ENCODE measurements around the gene TPTE2.
"Not testable (repeated sequence)": the region's sequence is repeated elsewhere in the genome, so short reads cannot be mapped to it uniquely, and the experiment has no call there.

TPTE2 gene

GRCh38 chr13:19561127-19561582 is at the start of gene TPTE2:
TSS of gene TPTE2 (minus strand) at chr13:19561532. CDS start at chr13:19503234, 58,298 bp downstream.
- H4K20me1 ChIP-seq (ENCODE audit: insufficient read depth); H3K79me2 ChIP-seq (ENCODE audit: insufficient read depth, low read depth); H3K27ac ChIP-seq; H3K27me3 ChIP-seq (ENCODE audit: insufficient read depth, low read depth); H3K4me3 ChIP-seq (IDR thresholded peaks at IDR 0.05; ENCODE audit: insufficient read depth, low read depth, low read length); H2AFZ ChIP-seq (ENCODE audit: low read depth); H3K4me1 ChIP-seq (ENCODE audit: low read depth, poor library complexity, severe bottlenecking); H3K4me2 ChIP-seq; H3K36me3 ChIP-seq (ENCODE audit: insufficient read depth); H3K9ac ChIP-seq: not testable (repeated sequence)

DNA sequence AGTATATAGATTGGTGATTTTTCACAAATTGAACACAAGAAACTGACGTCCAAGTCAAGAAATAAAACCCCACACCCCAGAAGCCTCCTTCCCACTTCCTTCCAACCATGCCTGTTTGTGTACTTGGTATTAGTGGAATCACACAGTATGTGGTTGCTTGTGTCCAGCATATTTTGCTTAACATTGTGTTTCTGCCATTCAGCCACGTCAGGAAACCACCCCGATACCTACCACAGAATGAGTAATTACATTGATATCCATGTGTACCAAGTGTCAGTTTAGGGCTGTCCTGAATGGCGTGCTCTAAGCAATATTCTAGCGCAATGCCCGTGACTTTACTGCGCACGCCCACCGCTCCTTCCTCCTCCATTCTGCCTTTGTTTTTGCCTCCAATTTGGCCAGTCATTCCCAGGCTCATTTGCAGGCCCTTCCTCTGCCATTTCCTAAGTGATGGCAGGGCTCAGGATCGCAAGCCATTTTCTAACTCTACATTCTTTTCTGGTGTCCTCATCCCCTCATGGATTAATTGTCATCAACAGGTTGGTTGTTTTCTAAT is 46.3 kb upstream of the TPTE2 start:
- H3K27ac ChIP-seq: no peak overlapping the region
- TF ChIP-seq, protein P1, sequence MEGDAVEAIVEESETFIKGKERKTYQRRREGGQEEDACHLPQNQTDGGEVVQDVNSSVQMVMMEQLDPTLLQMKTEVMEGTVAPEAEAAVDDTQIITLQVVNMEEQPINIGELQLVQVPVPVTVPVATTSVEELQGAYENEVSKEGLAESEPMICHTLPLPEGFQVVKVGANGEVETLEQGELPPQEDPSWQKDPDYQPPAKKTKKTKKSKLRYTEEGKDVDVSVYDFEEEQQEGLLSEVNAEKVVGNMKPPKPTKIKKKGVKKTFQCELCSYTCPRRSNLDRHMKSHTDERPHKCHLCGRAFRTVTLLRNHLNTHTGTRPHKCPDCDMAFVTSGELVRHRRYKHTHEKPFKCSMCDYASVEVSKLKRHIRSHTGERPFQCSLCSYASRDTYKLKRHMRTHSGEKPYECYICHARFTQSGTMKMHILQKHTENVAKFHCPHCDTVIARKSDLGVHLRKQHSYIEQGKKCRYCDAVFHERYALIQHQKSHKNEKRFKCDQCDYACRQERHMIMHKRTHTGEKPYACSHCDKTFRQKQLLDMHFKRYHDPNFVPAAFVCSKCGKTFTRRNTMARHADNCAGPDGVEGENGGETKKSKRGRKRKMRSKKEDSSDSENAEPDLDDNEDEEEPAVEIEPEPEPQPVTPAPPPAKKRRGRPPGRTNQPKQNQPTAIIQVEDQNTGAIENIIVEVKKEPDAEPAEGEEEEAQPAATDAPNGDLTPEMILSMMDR (conservative IDR thresholded peaks at IDR 0.05; ENCODE audit: low read depth, low read length): no peak
- no peak overlapping the region for H3K9ac ChIP-seq
- no peak overlapping the region for H3K4me3 ChIP-seq (IDR thresholded peaks at IDR 0.05; ENCODE audit: insufficient read depth, low read depth, low read length)
- H3K4me1 ChIP-seq (ENCODE audit: low read depth, poor library complexity, severe bottlenecking): no peaks in the 10 kb centered on the region
- H4K20me1 ChIP-seq (ENCODE audit: insufficient read depth): no peaks in the 10 kb centered on the region
- H3K36me3 ChIP-seq (ENCODE audit: insufficient read depth): no peaks in the 10 kb centered on the region
- H3K4me2 ChIP-seq: no peak overlapping the region
- H3K27me3 ChIP-seq (ENCODE audit: insufficient read depth, low read depth): no peaks in the 10 kb centered on the region
- no peaks in the 10 kb centered on the region for H3K79me2 ChIP-seq (ENCODE audit: insufficient read depth, low read depth)
- no peak overlapping the region for H2AFZ ChIP-seq (ENCODE audit: low read depth)

DNA sequence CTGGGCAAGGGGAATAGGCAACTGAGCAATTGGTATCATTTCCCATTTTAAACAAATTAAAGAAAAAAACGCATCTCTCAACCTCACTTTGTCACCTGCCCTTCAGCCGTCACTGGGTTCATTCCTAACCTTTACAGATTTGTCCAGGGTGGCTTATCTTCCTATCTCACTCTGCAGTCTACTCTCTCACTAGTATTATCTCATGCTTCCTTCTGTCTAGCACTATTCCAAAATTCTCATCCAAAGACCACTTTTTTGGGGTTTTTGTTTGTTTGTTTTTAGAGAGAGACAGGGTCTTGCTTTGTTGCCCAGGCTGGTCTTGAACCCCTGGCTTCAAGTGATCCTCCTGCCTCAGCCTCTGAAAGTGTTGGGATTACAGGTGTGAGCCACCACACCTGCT is 45.4 kb upstream of the TPTE2 start:
- TF ChIP-seq, protein P1 (conservative IDR thresholded peaks at IDR 0.05; ENCODE audit: low read depth, low read length): no peak
- Histone ChIP-seq H3K79me2 (ENCODE audit: insufficient read depth, low read depth) (no peaks in the 10 kb centered on the region), H3K4me2 (no peak overlapping the region), H3K27ac (no peak overlapping the region), H3K27me3 (ENCODE audit: insufficient read depth, low read depth) (no peaks in the 10 kb centered on the region), H4K20me1 (ENCODE audit: insufficient read depth) (no peaks in the 10 kb centered on the region), H3K4me1 (ENCODE audit: low read depth, poor library complexity, severe bottlenecking) (no peaks in the 10 kb centered on the region), H3K36me3 (ENCODE audit: insufficient read depth) (no peaks in the 10 kb centered on the region), H3K4me3 (IDR thresholded peaks at IDR 0.05; ENCODE audit: insufficient read depth, low read depth, low read length) (no peak overlapping the region), H3K9ac (no peak overlapping the region), H2AFZ (ENCODE audit: low read depth) (no peak overlapping the region)

GRCh38 chr13:19606152-19606551 is 44.8 kb upstream of the TPTE2 start:
- H3K9ac ChIP-seq: no peak overlapping the region
- no peaks in the 10 kb centered on the region for H4K20me1 ChIP-seq (ENCODE audit: insufficient read depth)
- H2AFZ ChIP-seq (ENCODE audit: low read depth): no peak overlapping the region
- H3K27ac ChIP-seq: no peak overlapping the region
- H3K4me2 ChIP-seq: no peak overlapping the region
- TF ChIP-seq, protein P1 (conservative IDR thresholded peaks at IDR 0.05; ENCODE audit: low read depth, low read length): no peak
- no peaks in the 10 kb centered on the region for H3K36me3 ChIP-seq (ENCODE audit: insufficient read depth)
- H3K4me1 ChIP-seq (ENCODE audit: low read depth, poor library complexity, severe bottlenecking): no peaks in the 10 kb centered on the region
- H3K79me2 ChIP-seq (ENCODE audit: insufficient read depth, low read depth): no peaks in the 10 kb centered on the region
- no peak overlapping the region for H3K4me3 ChIP-seq (IDR thresholded peaks at IDR 0.05; ENCODE audit: insufficient read depth, low read depth, low read length)
- H3K27me3 ChIP-seq (ENCODE audit: insufficient read depth, low read depth): no peaks in the 10 kb centered on the region

- Histone ChIP-seq H3K27me3 (ENCODE audit: insufficient read depth, low read depth) (no peaks in the 10 kb centered on the region), H3K4me3 (IDR thresholded peaks at IDR 0.05; ENCODE audit: insufficient read depth, low read depth, low read length) (no peak overlapping the region), H3K4me1 (ENCODE audit: low read depth, poor library complexity, severe bottlenecking) (no peaks in the 10 kb centered on the region), H3K4me2 (no peak overlapping the region), H4K20me1 (ENCODE audit: insufficient read depth) (no peaks in the 10 kb centered on the region), H3K27ac (no peak overlapping the region), H3K36me3 (ENCODE audit: insufficient read depth) (no peaks in the 10 kb centered on the region), H2AFZ (ENCODE audit: low read depth) (no peak overlapping the region), H3K79me2 (ENCODE audit: insufficient read depth, low read depth) (no peaks in the 10 kb centered on the region), H3K9ac (no peak overlapping the region)
- TF ChIP-seq, protein P1 (conservative IDR thresholded peaks at IDR 0.05; ENCODE audit: low read depth, low read length): no peak
Observed at GRCh38 chr13:19605161-19605955, 44.0 kb upstream of the TPTE2 start.

All from KMS-11 (cell line).